Kasumi-1 (cell line): ENCODE measurements around the gene MAMDC4.

ENCODE experiments used
- DNase-seq, 2 experiments: peaks; one replicate each; lab custom pipeline; 2025; lab: John Stamatoyannopoulos, UW

Gene MAMDC4

GRCh38 chr9:136890661-136891060 lies 38.5 kb downstream of the MAMDC4 start:
- DNase-seq: no peak

- no peak for DNase-seq
These were observed 43.9 kb downstream of the MAMDC4 start for GRCh38 chr9:136896027-136896426.

- no peak for DNase-seq
These were observed 46.4 kb downstream of the MAMDC4 start for GRCh38 chr9:136898483-136899100.

GRCh38 chr9:136899196-136899595 lies 47.0 kb downstream of the MAMDC4 start:
- no peak for DNase-seq

- no peak for DNase-seq
These were observed 48.4 kb downstream of the MAMDC4 start for GRCh38 chr9:136900556-136900955.

- no peak for DNase-seq
These were observed 48.9 kb downstream of the MAMDC4 start for GRCh38 chr9:136900988-136901515.

GRCh38 chr9:136901516-136902258 lies 49.5 kb downstream of the MAMDC4 start:
- no peak for DNase-seq

GRCh38 chr9:136902259-136902821 lies 50.2 kb downstream of the MAMDC4 start:
- DNase-seq: no peak

- no peak for DNase-seq
These were observed 51.0 kb downstream of the MAMDC4 start for GRCh38 chr9:136903041-136903554.

- no peak for DNase-seq
These were observed 54.1 kb downstream of the MAMDC4 start for GRCh38 chr9:136906266-136906665.

GRCh38 chr9:136907011-136907914 lies 55.1 kb downstream of the MAMDC4 start:
- no peak for DNase-seq
